Neural cell (in vitro differentiated cells): ENCODE data around the gene DCC. TPM values are rescaled to one million over a fixed set of nuclear protein-coding genes. Genes with fewer than 3 reads are reported as not detected.

Source experiments
- H2AFZ ChIP-seq: fragments of 200-600, 300-800 bp; sonication (generic), shearing (Covaris generic); 2 replicates; pipeline ENCODE4 v1.6.0; 2014; ENCODE audit warnings: low read depth, mild to moderate bottlenecking, antibody characterized with exemption, low read length, moderate library complexity
- H3F3A ChIP-seq: fragments of 200-600 bp; shearing (Covaris generic); 2 replicates; pipeline ENCODE4 v1.6.1; 2016; ENCODE audit warnings: mild to moderate bottlenecking, moderate library complexity, mixed read lengths, antibody characterized with exemption, low read length; ENCODE audit not compliant: insufficient read depth, poor library complexity, severe bottlenecking
- H3K27ac ChIP-seq: fragments of 200-600, 300-800 bp; sonication (generic), shearing (Covaris generic); 2 replicates; pipeline ENCODE4 v1.5.1; 2014; ENCODE audit warnings: mild to moderate bottlenecking, low read length, moderate library complexity
- H3K27me3 ChIP-seq: fragments of 300-800, 200-600 bp; sonication (generic), shearing (Covaris generic); 2 replicates; pipeline ENCODE4 v1.6.0; 2014; ENCODE audit warnings: mild to moderate bottlenecking, low read depth, low read length, moderate library complexity; ENCODE audit not compliant: insufficient read depth
- H3K36me3 ChIP-seq: fragments of 300-800, 200-600 bp; sonication (generic), shearing (Covaris generic); 2 replicates; pipeline ENCODE4 v1.5.1; 2014; ENCODE audit warnings: mild to moderate bottlenecking, antibody characterized with exemption, low read length, moderate library complexity; ENCODE audit not compliant: insufficient read depth
- H3K4me2 ChIP-seq: fragments of 300-800, 200-600 bp; sonication (generic), shearing (Covaris generic); 2 replicates; pipeline ENCODE4 v1.6.0; 2014; ENCODE audit warnings: mild to moderate bottlenecking, low read length
- H3K4me3 ChIP-seq: fragments of 300-800, 200-600 bp; sonication (generic), shearing (Covaris generic); 2 replicates; pipeline ENCODE4 v1.5.1; 2014; ENCODE audit warnings: mild to moderate bottlenecking, low read length, moderate library complexity
- H3K79me2 ChIP-seq: fragments of 200-600 bp; shearing (Covaris generic); replicated peaks from 2 replicates; pipeline ENCODE4 v1.6.0; 2014; ENCODE audit warnings: mild to moderate bottlenecking, low read length, moderate library complexity; ENCODE audit not compliant: insufficient read depth
- H3K9ac ChIP-seq: fragments of 300-800, 200-600 bp; sonication (generic), shearing (Covaris generic); 2 replicates; pipeline ENCODE4 v1.6.1; 2016; ENCODE audit warnings: mild to moderate bottlenecking, low read length, mixed read lengths
- H3K9me2 ChIP-seq: fragments of 200-600 bp; shearing (Covaris generic); 2 replicates; pipeline ENCODE4 v1.6.1; 2016; ENCODE audit warnings: mild to moderate bottlenecking, low read length, mixed read lengths; ENCODE audit not compliant: insufficient read depth
- H3K9me3 ChIP-seq: fragments of 200-600, 300-800 bp; sonication (generic), shearing (Covaris generic); 2 replicates; pipeline ENCODE4 v1.6.1; 2016; ENCODE audit warnings: mild to moderate bottlenecking, mixed run types, low read length, moderate library complexity, mixed read lengths
- H4K20me1 ChIP-seq: fragments of 200-600 bp; shearing (Covaris generic); 2 replicates; pipeline ENCODE4 v1.6.1; 2016; ENCODE audit warnings: mild to moderate bottlenecking, mixed run types; ENCODE audit not compliant: insufficient read depth
- CTCF ChIP-seq: fragments of 450-650 bp; IDR thresholded peaks from 2 replicates; pipeline ENCODE4 v1.5.1; 2014; ENCODE audit warnings: antibody characterized with exemption, mild to moderate bottlenecking, moderate library complexity; ENCODE audit not compliant: poor library complexity, severe bottlenecking
- EP300 ChIP-seq: fragments of 450-650 bp; conservative IDR thresholded peaks from 2 replicates; pipeline ENCODE4 v1.6.1; 2014; ENCODE audit warnings: antibody characterized with exemption, mild to moderate bottlenecking, moderate library complexity; ENCODE audit not compliant: poor library complexity, severe bottlenecking
- EZH2 ChIP-seq: fragments of 200-600, 300-800 bp; shearing (Covaris generic), sonication (generic); IDR thresholded peaks from 2 replicates; pipeline ENCODE4 v1.6.1; 2014; ENCODE audit warnings: antibody characterized with exemption, low read length, borderline replicate concordance, mild to moderate bottlenecking; ENCODE audit not compliant: insufficient read depth, poor library complexity, severe bottlenecking
- MXI1 ChIP-seq: fragments of 450-650 bp; conservative IDR thresholded peaks from 2 replicates; pipeline ENCODE4 v1.6.1; 2014; ENCODE audit warnings: antibody characterized with exemption, mild to moderate bottlenecking; ENCODE audit not compliant: poor library complexity, severe bottlenecking
- POLR2AphosphoS5 ChIP-seq: IDR thresholded peaks from 2 replicates; pipeline ENCODE4 v1.6.1; 2012
- RAD21 ChIP-seq: fragments of 450-650 bp; conservative IDR thresholded peaks from 2 replicates; pipeline ENCODE4 v1.6.1; 2014; ENCODE audit warnings: antibody characterized with exemption, mild to moderate bottlenecking, moderate library complexity
- REST ChIP-seq: IDR thresholded peaks from 2 replicates; pipeline ENCODE4 v1.6.1; 2012; ENCODE audit warnings: borderline replicate concordance
- SMC3 ChIP-seq: fragments of 450-650 bp; conservative IDR thresholded peaks from 2 replicates; pipeline ENCODE4 v1.6.1; 2014; ENCODE audit warnings: antibody characterized with exemption, mild to moderate bottlenecking, moderate library complexity; ENCODE audit not compliant: poor library complexity
- TAF1 ChIP-seq: IDR thresholded peaks from 2 replicates; pipeline ENCODE4 v1.6.1; 2012; ENCODE audit warnings: low read depth
- polyA plus RNA-seq: library from polyadenylated mRNA; depleted of rRNA; stranded (reverse); fragments of >200 nt; gene quantifications from 2 replicates; pipeline ENCODE4 v1.2.3, GENCODE V29; 2014

DCC gene
- polyA plus RNA-seq, 1 donor from 2014 or later, result 40.7 TPM

- H3K36me3 ChIP-seq, result no peaks in the 10 kb centered on the region
- H3K79me2 ChIP-seq, result peaks cover 18% of the 10 kb centered on the region
- H4K20me1 ChIP-seq, result no peaks in the 10 kb centered on the region
- no peaks in the 10 kb centered on the region for H3K27me3 ChIP-seq
- no peaks in the 10 kb centered on the region for H3F3A ChIP-seq
- H2AFZ ChIP-seq, result no peak overlapping the region
- TF ChIP-seq RAD21 (no peak), EZH2 (no peak), POLR2AphosphoS5 (no peak), MXI1 (no peak)
- H3K9me2 ChIP-seq, result no peaks in the 10 kb centered on the region
- H3K4me3 ChIP-seq, result no peak overlapping the region
- no peak overlapping the region for H3K4me2 ChIP-seq
- H3K9ac ChIP-seq, result no peak overlapping the region
- H3K27ac ChIP-seq, result no peak overlapping the region
- H3K9me3 ChIP-seq, result no peaks in the 10 kb centered on the region
These were observed 69.7 kb downstream of the DCC start for GRCh38 chr18:52409727-52410126.

GRCh38 chr18:52415131-52415530, 75.1 kb downstream of the DCC start:
- Histone ChIP-seq H3K9me2 (no peaks in the 10 kb centered on the region), H4K20me1 (no peaks in the 10 kb centered on the region), H3K79me2 (peaks cover 29% of the 10 kb centered on the region), H2AFZ (no peak overlapping the region), H3K36me3 (no peaks in the 10 kb centered on the region), H3K4me3 (no peak overlapping the region), H3K9me3 (no peaks in the 10 kb centered on the region), H3K27me3 (no peaks in the 10 kb centered on the region), H3F3A (no peaks in the 10 kb centered on the region), H3K9ac (no peak overlapping the region), H3K27ac (no peak overlapping the region), H3K4me2 (no peak overlapping the region)
- TF ChIP-seq SMC3, result no peak
- no peak for TF ChIP-seq EZH2
- TF ChIP-seq EP300, result no peak
- TF ChIP-seq POLR2AphosphoS5, result no peak
- TF ChIP-seq REST, result no peak
- TF ChIP-seq RAD21, result no peak
- TF ChIP-seq TAF1, result no peak
- TF ChIP-seq CTCF, result no peak
- no peak for TF ChIP-seq MXI1
